Upper lobe of right lung (tissue), 1 donor: ENCODE measurements around the gene SGTA. TPM values are rescaled to one million over a fixed set of nuclear protein-coding genes. Genes with fewer than 3 reads are reported as not detected.
"Not testable (repeated sequence)": the region's sequence is repeated elsewhere in the genome, so short reads cannot be mapped to it uniquely, and the experiment has no call there.

Experiments used
- ATAC-seq: fragments of 200-7000 bp; cut with Tn5 transposase; one replicate; pipeline ENCODE4 v1.9.1; 2020; ENCODE audit warnings: mild to moderate bottlenecking, moderate library complexity
- DNase-seq: peaks from one replicate; pipeline ENCODE4 v3.0.0-alpha.2; 2020
- H3K27ac ChIP-seq: fragments of 200-600 bp; one replicate; pipeline ENCODE4 v1.8.0; 2022
- H3K27me3 ChIP-seq: fragments of 200-600 bp; one replicate; pipeline ENCODE4 v1.8.0; 2022; ENCODE audit warnings: mild to moderate bottlenecking
- H3K36me3 ChIP-seq: fragments of 200-600 bp; one replicate; pipeline ENCODE4 v1.8.0; 2022
- H3K4me1 ChIP-seq: fragments of 200-600 bp; one replicate; pipeline ENCODE4 v1.8.0; 2022
- H3K4me3 ChIP-seq: fragments of 200-600 bp; one replicate; pipeline ENCODE4 v1.8.0; 2022; ENCODE audit warnings: mild to moderate bottlenecking
- H3K9me3 ChIP-seq: fragments of 200-600 bp; one replicate; pipeline ENCODE4 v1.8.0; 2022
- intact Hi-C: fragments of 100-400 bp; cut with DNase I; formaldehyde crosslinking; loops from one replicate; pipeline ENCODE4 v1.11.0; 2022
- total RNA-seq: library from RNA; stranded (reverse); fragmentation: NEBNext Ultra II Directional; extraction: Animal tissue kit (Norgen Biotek cat#: 25700); gene quantifications from one replicate; pipeline ENCODE4 v1.2.1, GENCODE V29; 2021
- TF ChIP-seq, protein P1 (sequence below): fragments of 200-600 bp; IDR thresholded peaks from one replicate; pipeline ENCODE4 v1.8.0; 2022; ENCODE audit warnings: antibody characterized with exemption
- donor health status: DM: no; HTN: yes; CAD: no; lungs with severe emphysema.

The SGTA gene
- total RNA-seq, 1 donor from 2014 or later, result 44.9 TPM

DNA sequence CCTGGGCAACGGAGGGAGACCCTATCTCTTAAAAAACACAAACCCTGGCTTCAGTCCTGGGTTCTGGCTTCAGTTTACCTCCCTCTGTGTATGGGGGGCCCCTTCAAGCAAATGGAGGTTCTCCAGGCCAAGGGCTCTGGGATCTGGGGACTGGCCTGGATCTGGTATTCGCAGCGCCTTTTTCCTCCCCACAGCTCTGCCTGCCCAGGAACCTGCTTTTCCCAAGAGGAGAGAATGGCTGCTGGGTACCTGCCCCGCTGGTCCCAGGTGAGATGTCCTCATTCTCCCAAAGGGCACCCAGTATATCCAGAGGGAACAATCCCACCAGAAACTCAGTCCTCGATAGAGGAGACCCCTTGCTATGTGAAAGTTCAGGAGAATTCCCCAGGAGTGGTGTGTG, 39.8 kb upstream of the SGTA start:
- Histone ChIP-seq H3K9me3 (no peaks in the 10 kb centered on the region), H3K4me1 (peaks cover 7% of the 10 kb centered on the region), H3K4me3 (no peak overlapping the region), H3K36me3 (no peaks in the 10 kb centered on the region), H3K27me3 (no peaks in the 10 kb centered on the region), H3K27ac (no peak overlapping the region)
- no peak for ATAC-seq
- TF ChIP-seq, protein P1, sequence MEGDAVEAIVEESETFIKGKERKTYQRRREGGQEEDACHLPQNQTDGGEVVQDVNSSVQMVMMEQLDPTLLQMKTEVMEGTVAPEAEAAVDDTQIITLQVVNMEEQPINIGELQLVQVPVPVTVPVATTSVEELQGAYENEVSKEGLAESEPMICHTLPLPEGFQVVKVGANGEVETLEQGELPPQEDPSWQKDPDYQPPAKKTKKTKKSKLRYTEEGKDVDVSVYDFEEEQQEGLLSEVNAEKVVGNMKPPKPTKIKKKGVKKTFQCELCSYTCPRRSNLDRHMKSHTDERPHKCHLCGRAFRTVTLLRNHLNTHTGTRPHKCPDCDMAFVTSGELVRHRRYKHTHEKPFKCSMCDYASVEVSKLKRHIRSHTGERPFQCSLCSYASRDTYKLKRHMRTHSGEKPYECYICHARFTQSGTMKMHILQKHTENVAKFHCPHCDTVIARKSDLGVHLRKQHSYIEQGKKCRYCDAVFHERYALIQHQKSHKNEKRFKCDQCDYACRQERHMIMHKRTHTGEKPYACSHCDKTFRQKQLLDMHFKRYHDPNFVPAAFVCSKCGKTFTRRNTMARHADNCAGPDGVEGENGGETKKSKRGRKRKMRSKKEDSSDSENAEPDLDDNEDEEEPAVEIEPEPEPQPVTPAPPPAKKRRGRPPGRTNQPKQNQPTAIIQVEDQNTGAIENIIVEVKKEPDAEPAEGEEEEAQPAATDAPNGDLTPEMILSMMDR, result no peak
- no peak for DNase-seq
- intact Hi-C loops, result no loop called here

DNA sequence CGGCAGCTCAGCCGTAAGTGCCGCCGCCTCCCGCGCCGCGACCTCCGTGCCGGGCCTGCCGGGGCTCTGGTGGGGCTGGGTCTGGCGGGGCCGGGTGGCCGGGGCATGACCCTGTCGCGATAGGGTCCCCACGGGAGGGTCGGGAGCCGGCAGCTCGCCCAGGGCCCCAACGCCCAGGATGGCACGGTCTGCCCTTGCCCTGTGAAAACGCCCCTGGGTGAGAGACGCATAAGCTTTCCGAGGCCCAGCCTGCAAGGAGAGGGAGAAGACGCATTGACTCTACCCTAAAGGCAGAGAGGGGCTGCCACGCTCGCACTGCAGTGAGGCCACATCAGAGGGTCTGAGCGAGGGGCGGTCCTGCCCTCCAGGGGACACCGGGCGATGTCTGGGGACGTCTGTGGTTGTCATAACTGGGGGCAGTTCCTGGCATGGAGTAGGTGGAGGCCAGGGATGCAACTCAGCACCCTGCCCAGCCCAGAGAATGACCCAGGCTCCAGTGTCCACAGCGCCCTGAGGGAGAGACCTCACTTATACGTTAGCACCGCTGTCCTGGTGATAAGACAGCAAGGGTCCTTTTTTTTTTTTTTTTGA, 37.1 kb upstream of the SGTA start:
- TF ChIP-seq, protein P1, result no peak
- H3K4me1 ChIP-seq, result peaks cover 7% of the 10 kb centered on the region
- peak; percentile 4 for ATAC-seq
- intact Hi-C loops, result no loop called here
- no peaks in the 10 kb centered on the region for H3K36me3 ChIP-seq
- peak overlapping the region; percentile 79 for H3K4me3 ChIP-seq
- DNase-seq, result no peak
- H3K27me3 ChIP-seq, result no peaks in the 10 kb centered on the region
- H3K9me3 ChIP-seq, result no peaks in the 10 kb centered on the region
- H3K27ac ChIP-seq, result peak overlapping the region; percentile 47

DNA sequence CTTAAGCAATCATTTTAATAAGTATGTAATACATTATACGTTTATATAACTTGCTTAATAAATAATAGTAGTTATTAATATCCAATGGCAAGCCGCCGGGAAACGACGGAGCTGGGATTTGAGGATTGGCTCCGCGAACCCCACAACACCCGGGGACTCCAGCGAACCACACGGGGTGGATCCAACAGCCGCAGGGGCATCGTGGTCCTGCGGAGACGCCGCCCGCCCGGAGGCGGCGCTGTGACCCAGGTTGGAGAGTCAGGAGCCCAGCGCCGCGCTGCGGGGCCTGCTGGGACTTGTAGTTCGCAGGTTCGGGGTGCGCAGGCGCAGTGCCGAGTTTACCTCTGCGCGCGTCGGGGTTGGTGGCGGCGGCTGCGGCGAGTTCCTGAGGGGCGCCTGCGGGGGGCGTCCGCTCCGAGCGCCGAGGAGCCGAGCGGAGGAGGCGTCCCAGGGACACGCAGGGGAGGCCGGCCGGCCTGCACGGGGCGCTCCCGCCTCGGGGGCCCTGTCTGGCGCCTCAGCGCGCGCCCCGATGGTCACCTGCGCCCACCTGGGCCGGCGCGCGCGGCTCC, 36.6 kb upstream of the SGTA start, which contains the start of gene ZNF554:
Gene ZNF554 (plus strand): TSS at position 329 of the 572 bp plus-strand sequence. CDS start 204 bp downstream, at position 533.
- Histone ChIP-seq H3K4me3 (peak within 1 kb of the TSS; percentile 79), H3K27me3 (no peaks in the 10 kb centered on the region), H3K9me3 (no peaks in the 10 kb centered on the region), H3K27ac (peak within 1 kb of the TSS; percentile 47), H3K4me1 (peaks cover 7% of the 10 kb centered on the region), H3K36me3 (no peaks in the 10 kb centered on the region)
- peak; percentile 99 for DNase-seq
- intact Hi-C loops, result no loop called here
- ATAC-seq, result peak; percentile 99
- TF ChIP-seq, protein P1, result peak; percentile 97

DNA sequence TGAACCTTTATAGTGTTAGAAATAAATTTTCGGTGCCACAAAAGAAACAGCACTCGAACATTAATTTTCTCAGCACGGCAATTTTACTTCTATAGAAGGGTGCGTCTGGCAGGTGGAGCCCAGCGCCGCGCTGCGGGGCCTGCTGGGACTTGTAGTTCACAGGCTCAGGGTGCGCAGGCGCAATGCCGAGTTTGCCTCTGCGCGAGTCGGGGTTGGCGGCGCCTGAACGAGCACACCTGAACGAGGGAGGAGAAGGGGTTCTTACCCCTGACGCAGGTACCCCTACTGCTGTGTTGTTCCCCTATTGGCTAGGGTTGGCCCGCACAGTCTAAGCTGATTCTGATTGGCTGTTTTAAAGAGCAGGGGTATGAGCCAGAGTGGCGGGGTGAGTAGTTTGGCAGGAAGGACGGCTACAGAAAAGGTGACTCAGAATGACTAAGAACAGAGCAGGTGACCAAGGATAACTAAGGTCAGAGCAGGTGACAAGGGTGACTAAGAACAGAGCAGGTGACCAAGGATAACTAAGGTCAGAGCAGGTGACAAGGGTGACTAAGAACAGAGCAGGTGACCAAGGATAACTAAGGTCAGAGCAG, 34.3 kb upstream of the SGTA start:
- H3K27ac ChIP-seq, H3K9me3 ChIP-seq, H3K27me3 ChIP-seq, ATAC-seq, intact Hi-C loops, H3K4me3 ChIP-seq, H3K4me1 ChIP-seq, DNase-seq, H3K36me3 ChIP-seq: not testable (repeated sequence)

DNA sequence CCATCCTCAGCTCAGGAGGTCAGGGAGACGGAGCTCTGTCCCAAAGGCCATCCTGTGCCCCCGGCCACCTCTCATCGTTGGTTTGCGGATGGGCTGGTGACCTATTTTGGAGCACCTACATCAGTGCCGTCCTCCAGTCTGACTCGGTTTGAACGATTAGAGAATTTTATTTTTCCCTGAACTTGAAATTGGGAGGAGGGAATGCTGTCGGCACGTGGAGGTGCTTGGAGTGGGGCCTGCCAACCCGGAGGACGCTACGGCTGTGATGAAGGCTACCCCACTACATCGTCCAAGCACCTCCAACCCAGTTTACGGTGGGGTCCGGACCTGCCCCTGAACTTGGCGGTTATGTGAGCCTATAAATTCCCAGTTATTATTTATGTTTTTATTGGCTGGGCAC, 33.6 kb upstream of the SGTA start:
- TF ChIP-seq, protein P1, result no peak
- no peaks in the 10 kb centered on the region for H3K9me3 ChIP-seq
- no peak for ATAC-seq
- DNase-seq, result no peak
- H3K4me3 ChIP-seq, result no peak overlapping the region
- no peaks in the 10 kb centered on the region for H3K36me3 ChIP-seq
- no peaks in the 10 kb centered on the region for H3K27me3 ChIP-seq
- H3K4me1 ChIP-seq, result peaks cover 7% of the 10 kb centered on the region
- H3K27ac ChIP-seq, result no peak overlapping the region
- intact Hi-C loops, result no loop called here

DNA sequence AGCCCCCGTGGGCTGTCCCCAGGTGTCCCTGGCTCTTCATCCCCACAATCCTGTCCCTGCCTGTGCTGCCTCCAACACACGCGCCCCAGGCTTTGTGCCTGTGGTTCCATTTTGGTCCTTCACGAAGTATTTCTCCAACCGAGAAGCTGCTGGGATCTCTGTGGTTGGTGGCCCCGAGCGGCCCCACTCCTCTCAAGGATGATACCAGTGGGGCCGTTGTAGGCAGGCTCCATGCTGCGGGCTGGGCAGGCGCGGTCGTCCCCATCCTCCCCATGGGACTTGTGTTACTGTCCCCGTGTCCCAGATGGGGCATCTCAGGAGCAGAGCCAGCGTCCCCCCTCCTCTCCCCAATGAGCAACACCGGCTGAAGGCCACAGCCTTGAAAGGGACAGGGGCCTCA, 32.9 kb upstream of the SGTA start:
- Histone ChIP-seq H3K36me3 (no peaks in the 10 kb centered on the region), H3K9me3 (no peaks in the 10 kb centered on the region), H3K27ac (no peak overlapping the region), H3K27me3 (no peaks in the 10 kb centered on the region), H3K4me1 (peaks cover 7% of the 10 kb centered on the region), H3K4me3 (no peak overlapping the region)
- intact Hi-C loops, result no loop called here
- ATAC-seq, result no peak
- DNase-seq, result no peak
- TF ChIP-seq, protein P1, result no peak
